ENCODE measurements around the gene ITLN1.
"Not testable (repeated sequence)": the region's sequence is repeated elsewhere in the genome, so short reads cannot be mapped to it uniquely, and the experiment has no call there.

The ITLN1 gene

DNA sequence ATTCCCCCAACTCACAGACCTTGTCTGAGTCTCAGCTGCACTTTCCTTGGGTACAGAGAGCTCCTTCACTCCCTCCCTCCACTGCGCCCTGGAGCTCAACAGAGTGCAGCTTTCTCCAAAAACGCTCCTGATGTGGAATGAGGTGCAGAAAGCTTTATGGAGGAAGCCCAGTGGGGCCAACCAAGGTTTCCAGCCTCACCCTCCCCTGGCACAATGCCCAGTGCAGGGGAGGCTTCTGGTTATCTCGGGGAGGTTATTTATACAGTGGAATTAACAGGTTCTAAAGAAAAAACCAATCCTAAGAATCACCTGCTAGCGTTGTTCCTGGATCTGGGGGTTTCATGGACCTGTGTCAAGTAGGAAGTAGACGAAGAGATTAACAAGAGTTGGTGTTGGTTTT lies at the start of gene ITLN1:
TSS of gene ITLN1 (minus strand) at position 139 of the 400 bp plus-strand sequence. CDS start 303 bp downstream, outside the sequence.
- Histone ChIP-seq H3K27me3 (ENCODE audit: insufficient read depth, low read depth) (no peaks in the 10 kb centered on the region), H2AFZ (ENCODE audit: low read depth) (peak within 1 kb of the TSS; percentile 5; the same call in 1 of the 2 replicates), H4K20me1 (ENCODE audit: insufficient read depth) (no peaks in the 10 kb centered on the region), H3K9ac (no peak within 1 kb of the TSS), H3K27ac (no peak within 1 kb of the TSS), H3K4me3 (IDR thresholded peaks at IDR 0.05; ENCODE audit: insufficient read depth, low read depth, low read length) (no peak within 1 kb of the TSS), H3K79me2 (ENCODE audit: insufficient read depth, low read depth) (no peaks in the 10 kb centered on the region), H3K4me2 (no peak within 1 kb of the TSS), H3K36me3 (ENCODE audit: insufficient read depth) (no peaks in the 10 kb centered on the region), H3K4me1 (ENCODE audit: low read depth, poor library complexity, severe bottlenecking) (no peaks in the 10 kb centered on the region)
- TF ChIP-seq, protein P1, sequence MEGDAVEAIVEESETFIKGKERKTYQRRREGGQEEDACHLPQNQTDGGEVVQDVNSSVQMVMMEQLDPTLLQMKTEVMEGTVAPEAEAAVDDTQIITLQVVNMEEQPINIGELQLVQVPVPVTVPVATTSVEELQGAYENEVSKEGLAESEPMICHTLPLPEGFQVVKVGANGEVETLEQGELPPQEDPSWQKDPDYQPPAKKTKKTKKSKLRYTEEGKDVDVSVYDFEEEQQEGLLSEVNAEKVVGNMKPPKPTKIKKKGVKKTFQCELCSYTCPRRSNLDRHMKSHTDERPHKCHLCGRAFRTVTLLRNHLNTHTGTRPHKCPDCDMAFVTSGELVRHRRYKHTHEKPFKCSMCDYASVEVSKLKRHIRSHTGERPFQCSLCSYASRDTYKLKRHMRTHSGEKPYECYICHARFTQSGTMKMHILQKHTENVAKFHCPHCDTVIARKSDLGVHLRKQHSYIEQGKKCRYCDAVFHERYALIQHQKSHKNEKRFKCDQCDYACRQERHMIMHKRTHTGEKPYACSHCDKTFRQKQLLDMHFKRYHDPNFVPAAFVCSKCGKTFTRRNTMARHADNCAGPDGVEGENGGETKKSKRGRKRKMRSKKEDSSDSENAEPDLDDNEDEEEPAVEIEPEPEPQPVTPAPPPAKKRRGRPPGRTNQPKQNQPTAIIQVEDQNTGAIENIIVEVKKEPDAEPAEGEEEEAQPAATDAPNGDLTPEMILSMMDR (conservative IDR thresholded peaks at IDR 0.05; ENCODE audit: low read depth, low read length) = no peak

DNA sequence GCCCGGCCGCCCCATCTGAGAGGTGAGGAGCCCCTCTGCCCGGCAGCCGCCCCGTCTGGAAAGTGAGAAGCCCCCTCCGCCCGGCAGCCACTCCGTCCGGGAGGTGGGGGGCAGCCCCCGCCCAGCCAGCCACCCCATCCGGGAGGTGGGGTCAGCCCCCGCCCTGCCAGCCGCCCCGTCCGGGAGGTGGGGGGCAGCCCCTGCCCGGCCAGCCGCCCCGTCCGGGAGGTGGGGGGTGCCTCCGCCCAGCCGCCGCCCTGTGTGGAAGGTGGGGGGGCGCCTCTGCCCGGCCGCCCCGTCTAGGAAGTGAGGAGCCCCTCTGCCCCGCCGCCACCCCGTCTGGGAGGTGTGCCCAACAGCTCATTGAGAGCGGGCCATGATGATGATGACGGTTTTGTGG lies 48.3 kb upstream of the ITLN1 start:
- H3K4me3 ChIP-seq (IDR thresholded peaks at IDR 0.05; ENCODE audit: insufficient read depth, low read depth, low read length); H4K20me1 ChIP-seq (ENCODE audit: insufficient read depth); H3K27ac ChIP-seq; H3K27me3 ChIP-seq (ENCODE audit: insufficient read depth, low read depth); H2AFZ ChIP-seq (ENCODE audit: low read depth); H3K36me3 ChIP-seq (ENCODE audit: insufficient read depth); H3K4me2 ChIP-seq; H3K4me1 ChIP-seq (ENCODE audit: low read depth, poor library complexity, severe bottlenecking); H3K79me2 ChIP-seq (ENCODE audit: insufficient read depth, low read depth); H3K9ac ChIP-seq: not testable (repeated sequence)

DNA sequence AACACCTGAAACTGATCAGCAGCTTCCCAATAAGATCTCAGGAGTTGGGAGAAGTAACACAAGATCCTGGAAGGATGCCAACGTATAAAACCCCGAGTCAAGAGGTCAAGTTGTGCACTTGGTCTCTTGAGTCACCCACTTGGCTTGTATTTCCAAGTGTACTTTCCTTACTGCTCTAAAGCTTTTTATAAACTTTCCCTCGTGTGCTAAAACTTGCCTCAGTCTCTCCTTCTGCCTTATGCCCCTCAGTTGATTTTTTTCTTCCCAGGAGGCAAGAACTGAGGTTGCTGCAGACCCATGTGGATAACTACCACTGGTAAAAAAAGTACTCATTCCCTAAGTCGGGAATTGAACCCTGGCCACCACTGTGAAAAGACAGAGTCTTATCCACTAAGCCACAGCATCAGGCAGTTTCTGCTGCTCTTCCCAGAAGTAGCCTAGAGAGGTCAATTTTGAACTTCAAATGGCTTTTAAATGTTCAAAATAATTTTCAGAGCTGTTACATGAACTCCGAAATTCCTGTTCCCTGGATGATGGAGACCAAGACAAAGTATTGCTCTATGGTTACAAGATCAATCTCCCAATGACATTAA lies 40.8 kb upstream of the ITLN1 start:
- H2AFZ ChIP-seq (ENCODE audit: low read depth) = no peak overlapping the region
- no peak overlapping the region for H3K9ac ChIP-seq
- H3K4me2 ChIP-seq = no peak overlapping the region
- no peak overlapping the region for H3K27ac ChIP-seq
- H3K79me2 ChIP-seq (ENCODE audit: insufficient read depth, low read depth) = no peaks in the 10 kb centered on the region
- no peaks in the 10 kb centered on the region for H4K20me1 ChIP-seq (ENCODE audit: insufficient read depth)
- no peaks in the 10 kb centered on the region for H3K36me3 ChIP-seq (ENCODE audit: insufficient read depth)
- H3K4me1 ChIP-seq (ENCODE audit: low read depth, poor library complexity, severe bottlenecking) = no peaks in the 10 kb centered on the region
- TF ChIP-seq, protein P1 (conservative IDR thresholded peaks at IDR 0.05; ENCODE audit: low read depth, low read length) = no peak
- no peak overlapping the region for H3K4me3 ChIP-seq (IDR thresholded peaks at IDR 0.05; ENCODE audit: insufficient read depth, low read depth, low read length)
- H3K27me3 ChIP-seq (ENCODE audit: insufficient read depth, low read depth) = no peaks in the 10 kb centered on the region

DNA sequence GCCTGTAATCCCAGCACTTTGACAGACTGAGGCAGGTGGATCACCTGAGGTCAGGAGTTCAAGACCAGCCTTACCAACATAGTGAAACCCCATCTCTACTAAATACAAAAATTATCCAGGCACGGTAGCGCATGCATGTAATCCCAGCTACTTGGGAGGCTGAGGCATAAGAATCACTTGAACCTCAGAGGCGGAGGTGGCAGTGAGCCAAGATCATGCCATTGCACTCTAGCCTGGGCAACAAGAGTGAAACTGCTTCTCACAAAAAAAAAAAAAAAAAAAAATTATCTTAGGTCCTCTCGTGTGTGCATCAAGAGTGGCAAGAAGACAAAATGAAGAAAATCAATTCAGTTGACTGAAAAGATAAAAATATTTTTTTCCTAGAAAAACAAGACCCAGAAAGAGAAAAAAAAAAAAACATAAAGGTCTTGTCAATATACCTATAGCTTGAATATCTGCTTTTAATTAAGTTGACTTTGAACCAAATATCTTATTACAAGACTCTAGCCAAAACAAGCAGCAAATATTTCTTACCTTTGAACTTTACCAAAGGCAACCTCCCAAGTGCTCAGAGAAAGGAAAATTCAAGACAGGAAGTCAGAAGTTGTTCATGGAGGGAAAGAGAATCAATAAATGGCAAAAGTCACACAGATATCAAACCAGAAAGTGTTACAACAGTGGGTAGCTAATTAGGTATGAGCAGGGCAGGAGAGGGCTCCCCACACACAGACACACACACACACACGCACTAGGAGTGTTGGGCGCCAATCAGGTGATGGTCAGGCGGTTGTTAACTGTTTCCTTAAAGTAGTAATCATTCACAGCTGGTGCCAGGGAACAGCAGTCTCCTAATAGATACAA lies 40.0 kb upstream of the ITLN1 start:
- H3K27me3 ChIP-seq (ENCODE audit: insufficient read depth, low read depth) = no peaks in the 10 kb centered on the region
- no peaks in the 10 kb centered on the region for H3K79me2 ChIP-seq (ENCODE audit: insufficient read depth, low read depth)
- H3K9ac ChIP-seq = no peak overlapping the region

More for the DNA sequence above, 40.0 kb upstream of the ITLN1 start:
- TF ChIP-seq, protein P1 (conservative IDR thresholded peaks at IDR 0.05; ENCODE audit: low read depth, low read length) = no peak
- H4K20me1 ChIP-seq (ENCODE audit: insufficient read depth) = no peaks in the 10 kb centered on the region
- H3K36me3 ChIP-seq (ENCODE audit: insufficient read depth) = no peaks in the 10 kb centered on the region
- H3K4me2 ChIP-seq = no peak overlapping the region
- H2AFZ ChIP-seq (ENCODE audit: low read depth) = no peak overlapping the region
- H3K4me1 ChIP-seq (ENCODE audit: low read depth, poor library complexity, severe bottlenecking) = no peaks in the 10 kb centered on the region
- H3K27ac ChIP-seq = no peak overlapping the region
- H3K4me3 ChIP-seq (IDR thresholded peaks at IDR 0.05; ENCODE audit: insufficient read depth, low read depth, low read length) = no peak overlapping the region

Data from KMS-11 (cell line).